ENCODE results near the gene SH3PXD2B. TPM values are rescaled to one million over a fixed set of nuclear protein-coding genes. Genes with fewer than 3 reads are reported as not detected.

The SH3PXD2B gene
- polyA plus RNA-seq, 10 donors, result 29.8 to 45.2 (median 34.9) TPM

DNA sequence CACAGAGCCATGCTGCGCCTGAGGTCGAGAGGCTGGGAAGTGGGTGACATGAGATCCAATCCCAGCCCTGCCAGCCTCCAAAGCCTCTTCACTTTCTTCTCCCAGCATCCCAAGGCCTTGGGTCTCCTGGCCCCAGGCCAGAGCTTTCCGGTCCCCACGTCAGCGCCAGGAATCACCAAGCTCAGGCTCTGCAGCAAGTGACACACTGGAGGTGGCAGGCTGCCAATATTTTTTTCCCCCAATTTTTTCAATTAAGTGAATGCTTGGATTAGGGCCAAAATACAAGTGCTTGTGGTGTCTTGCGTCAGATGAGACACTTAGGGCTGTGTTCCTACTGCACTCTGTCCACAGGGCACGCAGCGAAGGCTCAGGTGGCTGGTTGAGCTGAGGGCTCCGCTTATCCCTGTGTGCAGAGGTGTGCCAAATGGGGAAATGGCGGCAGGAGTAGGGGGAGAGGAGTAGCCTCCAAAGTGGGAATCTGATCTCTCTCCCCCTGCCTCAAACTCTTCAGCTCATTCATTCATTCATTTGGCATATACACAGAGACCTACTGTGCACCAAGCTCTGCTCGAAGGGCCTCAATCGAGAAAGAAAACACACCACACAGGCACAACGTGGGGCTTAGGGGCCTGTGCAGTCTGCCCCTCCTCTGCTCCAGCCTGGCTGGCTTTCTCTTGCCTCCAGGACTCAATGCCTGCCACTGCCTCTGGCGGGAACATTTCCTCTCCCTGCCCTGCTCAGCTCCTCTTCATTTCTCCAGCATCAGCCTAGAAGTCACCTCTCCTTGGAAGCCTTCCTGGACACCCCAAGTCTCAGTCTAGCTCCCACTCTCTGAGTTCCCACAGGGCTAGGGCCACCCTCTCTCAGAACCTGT is 16.6 kb downstream of the SH3PXD2B start:
- peak in 2 of 3 donors; percentile 77 to 91 for DNase-seq

DNA sequence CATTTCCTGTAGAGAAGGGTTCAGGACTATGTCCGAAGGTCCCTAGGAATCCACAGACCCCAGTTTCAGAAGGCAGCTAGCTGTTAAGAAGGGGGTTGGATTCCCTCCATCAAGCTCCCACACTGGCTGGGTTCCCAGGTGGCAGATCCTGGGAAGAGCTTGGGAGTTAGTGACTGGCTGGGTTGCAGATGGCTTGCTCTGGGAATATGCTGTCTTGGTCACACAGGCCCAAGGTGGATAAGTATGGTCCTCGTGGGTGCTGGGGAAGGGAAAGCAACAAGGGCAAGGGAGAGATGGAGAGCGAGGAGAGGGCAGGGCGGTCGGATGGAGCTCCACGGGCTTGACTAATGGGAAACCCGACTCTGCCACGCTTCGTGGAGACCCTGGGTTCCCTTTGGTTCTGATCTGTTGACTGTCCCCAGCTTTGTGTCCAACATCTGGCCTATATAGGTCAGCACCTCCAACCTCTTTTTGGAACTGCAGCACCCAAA is 17.4 kb downstream of the SH3PXD2B start:
- DNase-seq, result no peak

DNA sequence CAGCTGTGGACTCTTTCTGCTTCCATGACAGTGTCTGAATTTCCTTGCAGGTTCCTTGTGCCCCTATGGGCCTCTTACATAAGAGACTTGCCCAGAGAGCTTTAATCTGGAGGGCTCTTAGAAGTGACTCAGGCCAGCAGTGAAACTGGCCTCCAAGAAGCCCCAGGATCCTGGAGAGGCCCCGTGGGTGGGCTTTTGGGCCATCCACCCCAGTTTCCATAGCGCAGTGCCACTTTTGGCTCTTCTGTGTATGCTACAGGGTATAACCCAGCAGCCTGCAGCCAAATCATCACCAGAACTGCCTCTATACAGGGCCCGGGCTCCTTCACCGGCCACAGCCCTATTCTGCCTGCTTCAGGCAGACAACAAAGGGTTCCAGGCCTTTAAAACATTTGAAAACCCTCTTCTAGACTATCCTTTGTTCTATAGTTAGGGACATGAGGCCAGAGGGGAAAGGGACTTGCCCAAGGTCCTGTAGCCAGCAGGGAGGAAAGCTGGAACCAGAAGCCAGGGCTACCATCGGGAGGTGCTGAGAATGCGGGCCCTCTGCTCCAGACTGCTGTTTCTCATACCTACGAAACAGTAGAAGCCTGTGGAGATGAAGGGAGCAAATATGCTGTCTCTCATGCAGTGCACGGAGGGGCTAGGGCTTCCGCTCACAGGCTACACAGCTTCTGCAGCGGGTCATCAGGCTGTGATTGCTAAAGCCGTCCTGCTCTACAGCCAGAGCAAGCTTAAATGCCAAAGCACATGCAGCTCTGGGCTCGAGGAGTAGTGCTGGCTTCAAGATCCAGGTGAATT is 18.0 kb downstream of the SH3PXD2B start:
- DNase-seq, result no peak

DNA sequence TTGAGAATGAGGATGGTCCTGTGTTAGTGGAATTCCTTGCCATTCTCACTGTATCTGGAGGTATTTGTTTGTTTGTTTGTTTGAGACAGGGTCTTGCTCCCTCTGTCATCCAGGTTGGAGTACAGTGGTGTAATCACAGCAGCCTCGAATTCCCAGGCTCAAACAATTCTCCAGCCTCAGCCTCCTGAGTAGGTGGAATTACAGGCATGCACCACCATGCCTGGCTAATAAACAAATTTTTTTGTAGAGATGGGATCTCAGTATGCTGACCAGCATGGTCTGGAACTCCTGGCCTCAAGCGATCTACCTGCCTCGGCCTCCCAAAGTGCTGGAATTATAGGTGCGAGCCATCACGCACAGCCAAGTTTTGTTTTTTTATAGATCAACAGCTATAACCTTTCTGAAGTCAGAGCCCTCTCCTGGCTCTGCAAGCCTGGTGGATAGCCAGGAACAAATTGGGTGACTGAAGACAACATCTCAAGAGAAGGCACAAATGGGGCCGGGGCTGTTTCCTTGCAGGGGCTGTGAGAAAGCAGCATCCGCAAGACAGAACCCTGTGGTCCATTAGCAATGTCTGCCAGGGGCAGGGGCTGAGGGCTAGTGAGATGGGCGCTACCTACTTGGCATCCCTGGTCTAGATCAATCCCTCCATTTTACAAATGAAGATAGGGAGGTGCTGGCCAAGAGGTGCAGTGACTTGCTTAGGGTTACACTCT is 18.8 kb downstream of the SH3PXD2B start:
- DNase-seq, result no peak

DNA sequence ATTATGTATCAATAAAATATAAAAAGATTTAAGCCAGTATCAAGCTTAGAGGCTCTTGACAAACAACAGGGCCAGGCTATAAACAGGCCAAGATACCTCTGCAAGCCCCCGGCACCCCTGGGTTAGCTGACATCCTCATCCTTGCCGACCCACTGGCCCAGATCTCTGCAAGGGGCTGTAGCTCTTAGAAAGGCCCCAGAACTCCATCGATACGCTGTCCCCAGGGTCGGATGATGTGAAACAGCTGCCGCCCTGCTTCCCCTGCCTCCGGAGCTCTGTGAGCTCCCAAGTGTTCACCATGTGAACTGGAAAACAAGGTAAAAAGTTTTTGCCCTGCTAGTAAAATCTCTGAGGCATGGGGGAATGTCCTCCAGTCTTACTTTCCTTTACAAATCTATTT is 20.1 kb downstream of the SH3PXD2B start:
- no peak for DNase-seq

DNA sequence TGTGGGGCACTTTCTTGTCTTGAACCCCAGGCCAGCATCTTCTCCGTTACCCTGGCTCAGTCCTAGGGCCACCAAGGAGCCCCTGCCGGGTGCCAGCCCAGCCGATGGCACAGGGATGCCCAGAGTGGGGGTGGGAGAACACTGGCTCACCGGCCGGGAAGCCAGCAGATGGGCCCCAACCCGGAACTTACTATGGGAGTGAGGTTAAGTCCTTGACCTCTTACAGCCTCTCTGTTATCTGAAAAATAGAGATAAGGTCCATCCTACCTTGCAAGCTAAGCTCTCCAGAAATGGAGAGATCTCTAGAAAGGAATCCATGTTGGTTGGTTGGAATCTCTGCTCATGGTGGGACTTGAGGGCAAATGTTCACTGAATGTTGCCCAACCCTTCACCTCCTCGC is 20.8 kb downstream of the SH3PXD2B start:
- DNase-seq, result no peak

DNA sequence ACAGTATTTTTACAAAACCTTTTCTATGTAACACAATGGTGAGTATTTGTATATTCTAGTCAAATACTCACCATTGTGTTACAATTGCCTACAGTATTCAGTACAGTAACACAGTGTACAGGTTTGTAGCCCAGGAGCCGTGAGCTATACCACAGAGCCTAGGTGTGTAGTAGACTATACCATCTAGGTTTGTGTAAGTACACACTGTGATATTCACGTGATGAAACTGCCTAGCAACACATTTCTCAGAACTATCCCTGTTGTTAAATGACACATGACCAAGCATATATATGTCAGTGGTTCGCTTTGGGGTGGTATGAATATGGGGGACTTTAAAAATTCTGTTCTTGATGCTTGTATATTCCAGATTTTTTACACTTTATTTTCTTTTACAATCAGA is 21.3 kb downstream of the SH3PXD2B start:
- DNase-seq, result no peak

DNA sequence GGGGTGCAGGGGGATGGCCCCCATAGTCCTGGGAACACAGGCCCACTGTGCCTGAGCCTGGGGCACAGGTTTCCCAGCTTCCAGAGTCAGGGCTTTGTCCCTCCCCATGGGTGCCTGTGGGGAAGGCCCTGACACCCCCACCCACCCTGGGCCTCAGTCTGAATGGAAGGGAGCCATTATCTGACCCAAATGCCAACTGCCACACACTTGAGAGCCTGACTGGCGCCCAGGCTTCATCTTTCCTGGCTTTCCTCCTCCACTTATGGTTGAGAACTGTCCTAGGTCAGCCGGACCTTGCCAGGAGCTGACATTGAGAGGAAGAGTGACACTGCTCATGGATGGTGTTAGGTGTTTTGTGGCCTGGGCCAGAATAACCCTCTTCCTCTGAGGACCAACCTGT is 24.0 kb downstream of the SH3PXD2B start:
- no peak for DNase-seq

DNA sequence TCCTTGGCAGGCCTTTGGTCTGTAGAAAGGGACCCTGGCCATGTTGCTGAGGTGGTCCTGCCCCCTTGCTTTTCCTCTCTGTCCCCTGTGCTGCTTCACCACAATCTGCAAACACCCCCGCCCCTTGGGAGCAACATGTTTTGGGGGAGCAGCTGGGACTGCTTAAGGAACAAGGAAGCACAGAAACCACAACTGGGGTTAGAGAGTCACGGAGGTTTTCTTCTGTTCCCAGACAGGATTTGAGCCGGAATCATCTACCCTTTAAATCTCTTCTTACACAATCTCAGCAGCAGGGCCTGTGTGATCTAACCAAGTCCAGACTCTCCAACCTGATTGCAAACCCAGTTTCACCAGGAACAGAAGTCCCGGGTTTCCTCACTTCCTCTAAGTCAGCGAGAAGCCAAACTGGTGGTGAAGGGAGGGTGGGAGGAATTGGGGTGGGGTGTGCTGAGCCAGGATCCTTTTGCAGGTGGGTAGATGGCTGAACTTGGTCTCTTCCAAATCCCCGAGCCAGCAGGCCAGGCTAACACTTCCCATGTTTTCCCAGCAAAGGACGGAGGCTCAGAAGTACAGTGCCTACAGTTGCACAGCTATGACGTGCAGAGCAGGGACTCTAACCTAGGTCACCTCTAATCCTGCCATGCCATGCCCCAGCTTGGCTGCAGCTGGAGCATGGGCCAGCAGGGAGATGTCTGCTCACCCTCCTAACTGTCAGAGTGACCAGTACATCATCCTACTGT is 25.0 kb downstream of the SH3PXD2B start:
- DNase-seq, result no peak

DNA sequence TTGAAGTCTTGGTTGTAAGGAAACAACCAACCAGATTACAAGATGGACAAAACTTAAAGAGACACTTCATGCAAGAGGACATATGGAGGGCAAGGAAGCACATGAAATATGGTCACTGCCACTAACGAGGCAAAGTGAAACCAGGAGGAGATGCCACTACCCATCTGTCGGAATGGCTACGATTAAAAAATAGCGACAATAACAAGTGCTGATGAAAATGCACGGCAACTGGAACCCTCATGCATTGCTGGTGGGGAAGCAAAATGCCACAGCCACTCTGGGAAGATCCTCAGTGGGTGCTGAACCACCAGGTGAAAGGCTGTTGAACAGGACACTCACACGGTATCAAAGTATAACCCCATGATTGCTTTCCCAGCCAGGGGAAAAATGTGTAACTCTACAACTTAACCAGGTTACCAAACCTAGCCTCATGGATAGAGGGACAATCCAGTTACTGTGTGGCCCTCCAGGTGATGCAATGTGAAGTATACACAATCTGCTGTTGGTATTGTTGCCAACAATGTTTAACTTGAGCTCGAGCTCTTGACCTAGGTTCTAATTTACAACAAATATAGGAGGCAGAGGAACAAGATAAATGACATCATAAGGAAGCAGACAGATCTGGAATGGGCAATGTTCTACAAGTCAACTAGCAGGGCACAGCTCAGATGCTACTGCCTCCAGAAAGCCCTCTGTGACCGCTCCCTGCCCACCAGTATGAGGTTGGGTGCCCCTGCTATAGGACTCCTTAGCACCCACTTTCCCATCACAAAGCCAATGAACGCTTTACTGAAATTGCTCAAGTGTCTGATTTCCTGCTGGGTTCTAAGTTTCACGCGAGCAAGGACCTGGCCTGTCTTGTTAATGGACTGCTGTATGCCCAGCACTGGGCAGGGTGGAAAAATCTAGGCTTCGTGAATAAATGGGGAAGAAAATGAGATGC is 25.8 kb downstream of the SH3PXD2B start:
- DNase-seq, result no peak

DNA sequence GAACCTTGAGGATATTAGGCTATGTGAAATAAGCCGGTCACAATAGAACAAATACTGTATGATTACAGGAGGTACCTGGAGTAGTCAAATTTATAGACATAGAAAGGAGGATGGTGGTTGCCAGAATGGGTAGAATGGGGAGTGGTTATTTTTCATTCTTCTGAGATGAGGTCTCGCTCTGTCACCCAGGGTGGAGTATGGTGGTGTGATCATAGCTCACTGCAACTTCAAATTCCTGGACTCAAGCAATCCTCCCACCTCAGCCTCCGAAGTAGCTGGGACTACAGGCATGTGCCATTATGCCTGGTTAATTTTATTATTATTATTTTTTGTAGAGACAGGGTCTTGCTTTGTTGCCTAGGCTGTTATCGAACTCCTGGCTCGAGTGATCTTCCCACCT is 27.1 kb downstream of the SH3PXD2B start:
- DNase-seq, result no peak

DNA sequence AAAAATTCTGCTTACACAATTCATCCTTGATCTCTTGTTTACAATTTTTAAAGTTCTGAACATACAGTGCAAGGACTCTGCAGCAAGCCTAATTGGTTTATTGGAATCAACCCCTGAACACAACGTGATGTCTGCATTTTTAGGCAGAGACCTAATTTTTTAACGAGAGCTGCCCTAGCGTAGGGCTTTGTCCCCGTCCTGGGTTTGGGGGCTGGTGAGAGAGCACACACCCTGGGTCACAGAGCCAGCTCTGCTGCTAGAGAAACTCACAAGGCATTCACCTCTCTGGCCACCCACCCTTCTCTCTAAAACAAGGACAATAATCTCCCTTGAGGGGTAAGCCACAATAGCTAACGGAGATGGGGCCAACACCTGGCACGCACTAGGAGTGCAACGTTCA is 28.2 kb downstream of the SH3PXD2B start:
- no peak for DNase-seq

DNA sequence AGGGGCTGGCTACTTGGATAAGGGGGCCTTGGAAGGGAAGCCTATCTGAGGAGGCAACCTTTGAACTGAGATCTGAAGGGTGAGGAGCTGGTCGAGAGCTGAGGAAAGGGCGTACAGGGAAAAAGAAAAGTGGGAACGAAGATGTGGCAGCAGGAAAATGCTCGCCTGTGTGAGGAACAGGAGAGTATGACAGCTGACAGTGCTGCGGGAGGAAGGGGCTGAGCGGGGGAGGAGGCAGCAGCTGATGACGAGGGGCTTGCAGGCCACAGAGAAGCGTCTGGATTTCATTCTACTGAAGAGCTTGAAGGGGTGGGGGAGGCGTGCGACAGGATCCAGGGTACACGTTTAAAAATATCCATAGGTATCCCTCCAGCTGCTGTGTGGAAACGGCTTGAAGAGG is 28.9 kb downstream of the SH3PXD2B start:
- no peak for DNase-seq

DNA sequence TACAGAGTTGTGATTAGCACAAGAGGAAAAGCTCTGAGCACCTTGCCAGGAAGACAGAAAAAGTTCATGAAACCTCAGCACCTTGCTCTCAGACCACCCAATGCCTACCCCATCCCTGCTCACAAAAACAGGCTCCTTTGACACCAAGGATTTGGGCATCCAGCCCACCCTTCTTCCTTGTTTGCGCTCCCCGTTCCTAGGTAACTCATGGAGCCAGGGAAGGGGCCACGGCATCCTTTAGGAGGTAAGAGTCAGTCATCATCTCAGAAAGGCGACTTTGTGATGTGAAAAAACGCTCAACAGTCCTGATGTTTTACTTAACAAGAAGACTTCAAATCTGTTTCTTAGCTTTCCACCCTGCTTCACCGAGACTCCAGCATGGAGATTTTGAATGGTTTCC is 29.5 kb downstream of the SH3PXD2B start:
- DNase-seq, result no peak

DNA sequence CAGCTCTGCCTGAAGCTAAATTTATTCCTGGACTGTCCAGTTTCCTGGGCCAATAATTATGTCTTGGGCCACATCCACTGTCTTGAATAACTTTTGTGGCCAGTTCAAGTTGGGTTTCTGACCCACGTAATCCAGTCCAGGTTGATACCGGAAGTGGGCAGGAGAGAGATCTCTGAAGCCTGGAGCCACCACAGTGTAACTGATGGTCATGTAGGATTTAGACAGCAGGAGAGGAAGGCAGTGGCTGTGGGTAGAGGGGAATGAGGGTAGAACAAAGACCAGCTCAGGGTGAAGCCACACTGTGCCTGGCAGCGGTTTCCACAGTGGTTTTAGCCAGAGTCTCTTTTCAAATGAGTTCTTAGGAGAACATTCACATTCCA is 30.2 kb downstream of the SH3PXD2B start:
- no peak for DNase-seq

DNA sequence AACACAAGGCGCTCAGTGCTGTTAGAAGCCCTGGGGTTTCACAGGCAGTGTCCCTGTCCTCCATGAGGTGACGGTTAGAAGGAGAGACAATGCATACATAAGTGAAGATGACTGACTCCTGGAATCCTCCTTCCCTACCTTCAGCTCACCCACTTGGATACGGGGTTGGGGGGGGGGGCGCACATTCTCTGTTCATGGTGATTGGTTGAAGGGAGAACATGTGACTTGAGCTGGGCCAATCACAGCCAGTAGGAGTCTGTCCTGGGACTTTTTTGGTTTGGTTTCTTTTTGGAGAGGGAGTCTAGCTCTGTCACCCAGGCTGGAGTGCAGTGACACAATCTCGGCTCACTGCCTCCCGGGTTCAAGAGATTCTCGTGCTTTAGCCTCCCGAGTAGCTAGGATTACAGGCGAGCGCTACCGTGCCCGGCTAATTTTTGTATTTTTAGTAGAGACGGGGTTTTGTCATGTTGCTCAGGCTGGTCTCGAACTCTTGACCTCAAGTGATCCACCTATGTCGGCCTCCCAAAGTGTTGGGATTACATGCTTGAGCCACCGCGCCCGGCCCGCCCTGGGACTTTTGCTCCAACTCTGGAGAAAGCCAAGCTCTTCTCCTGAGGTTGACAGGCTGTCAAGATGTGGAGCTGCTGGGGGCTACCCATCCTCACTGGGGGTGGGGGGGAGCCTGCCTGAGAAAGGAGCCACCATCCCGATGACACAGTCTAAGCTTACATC is 30.8 kb downstream of the SH3PXD2B start:
- DNase-seq, result no peak

DNA sequence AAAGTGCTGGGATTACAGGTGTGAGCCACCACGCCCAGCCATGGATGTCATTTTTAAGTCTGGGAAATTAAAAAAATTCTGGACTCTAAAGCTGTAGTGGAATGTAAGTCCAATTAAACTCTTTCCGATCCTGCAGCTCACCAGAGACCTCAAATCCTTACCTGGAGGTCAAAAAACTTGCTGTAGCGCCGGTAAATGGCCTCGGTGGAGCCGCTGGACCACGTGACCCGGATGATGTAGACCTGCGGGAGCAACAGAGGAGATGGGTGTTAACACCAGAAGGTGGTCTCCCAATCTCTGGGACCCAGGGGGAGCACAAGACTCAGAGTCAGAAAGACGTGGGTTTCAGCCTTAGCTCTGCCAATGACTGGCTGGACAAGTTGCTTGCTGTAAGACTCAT is 32.1 kb downstream of the SH3PXD2B start:
- DNase-seq, result no peak

DNA sequence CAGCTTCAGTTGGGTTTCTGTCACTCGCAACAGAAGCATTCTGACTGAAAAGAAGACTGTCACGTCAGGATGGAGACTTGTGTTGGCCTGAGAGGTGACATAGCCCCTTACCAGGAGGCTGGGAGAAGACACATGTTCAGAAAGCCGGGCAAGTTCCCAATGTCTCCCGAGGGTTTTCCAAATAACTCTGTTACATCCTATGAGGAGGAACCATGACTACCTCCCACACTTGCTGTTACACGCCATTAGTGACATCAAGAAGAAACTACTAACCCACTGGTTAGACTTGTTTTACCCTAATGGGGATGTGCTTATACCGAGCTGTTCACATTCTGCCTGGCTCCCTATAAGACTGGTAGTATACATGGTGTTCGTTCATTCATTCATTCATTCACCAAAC is 33.3 kb downstream of the SH3PXD2B start:
- DNase-seq, result no peak

DNA sequence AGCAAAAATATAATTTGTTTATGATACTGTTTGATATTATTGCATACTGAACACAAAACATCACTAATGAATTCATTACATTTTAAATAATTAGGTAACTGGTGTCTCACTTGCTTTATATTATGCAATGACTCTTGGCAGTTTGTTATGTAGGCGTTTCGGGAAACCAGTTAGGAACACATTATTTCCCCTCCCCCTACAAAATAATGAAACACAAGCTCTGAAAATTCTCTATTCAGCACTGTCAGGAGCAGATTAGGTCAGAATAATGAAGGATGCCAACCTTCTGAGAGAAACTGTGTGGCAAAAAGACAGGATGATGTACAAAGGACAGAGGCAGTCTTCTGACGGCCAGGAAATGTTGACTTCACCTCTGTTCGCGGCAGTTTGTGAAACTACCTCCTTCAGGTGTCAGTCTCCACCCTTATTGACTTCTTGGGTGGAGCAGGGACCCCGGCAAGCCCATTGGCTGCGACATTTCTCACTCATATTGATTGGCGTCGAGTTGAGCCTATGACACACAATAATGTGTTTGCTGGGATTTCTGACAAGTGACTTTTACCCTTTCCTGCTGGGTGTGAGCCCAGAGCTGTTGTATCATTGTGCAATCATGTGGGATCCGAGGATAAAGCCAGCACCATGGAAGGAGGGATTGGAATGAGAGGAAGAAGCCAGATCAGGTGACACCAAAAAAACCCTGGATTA is 33.9 kb downstream of the SH3PXD2B start:
- DNase-seq, result peak; percentile 83 to 93 (median 90)
